Dermis blood vessel endothelial cell (primary cell): ENCODE results near the gene RBM47. TPM values are rescaled to one million over a fixed set of nuclear protein-coding genes. Genes with fewer than 3 reads are reported as not detected.

ENCODE experiments used
- DNase-seq: peaks from one replicate; pipeline ENCODE4 v3.0.0; 2010
- total RNA-seq: library from RNA; depleted of rRNA; stranded (reverse); fragments of >200 nt; gene quantifications from 2 replicates; pipeline ENCODE4 v1.2.3, GENCODE V29; 2014

Gene RBM47
- total RNA-seq, 1 donor from 2014 or later: 1.0 TPM

- DNase-seq: no peak
Measured at GRCh38 chr4:40623707-40624106, 6.0 kb downstream of the RBM47 start.

- no peak for DNase-seq
Measured at GRCh38 chr4:40622913-40623312, 6.8 kb downstream of the RBM47 start.

GRCh38 chr4:40621592-40622512 is 7.8 kb downstream of the RBM47 start:
- DNase-seq: no peak

GRCh38 chr4:40621229-40621591 is 8.5 kb downstream of the RBM47 start:
- DNase-seq: no peak

- DNase-seq: no peak
Measured at GRCh38 chr4:40619600-40619999, 10.1 kb downstream of the RBM47 start.

GRCh38 chr4:40617872-40618271 is 11.8 kb downstream of the RBM47 start:
- DNase-seq: no peak

GRCh38 chr4:40614031-40614430 is 15.6 kb downstream of the RBM47 start:
- DNase-seq: no peak

- no peak for DNase-seq
Measured at GRCh38 chr4:40613456-40613855, 16.2 kb downstream of the RBM47 start.

GRCh38 chr4:40612831-40613230 is 16.8 kb downstream of the RBM47 start:
- no peak for DNase-seq

- DNase-seq: no peak
Measured at GRCh38 chr4:40612283-40612682, 17.4 kb downstream of the RBM47 start.

GRCh38 chr4:40608628-40609027 is 21.0 kb downstream of the RBM47 start:
- no peak for DNase-seq

- no peak for DNase-seq
Measured at GRCh38 chr4:40607221-40607620, 22.4 kb downstream of the RBM47 start.

GRCh38 chr4:40606239-40606767 is 23.4 kb downstream of the RBM47 start:
- DNase-seq: no peak

- no peak for DNase-seq
Measured at GRCh38 chr4:40603281-40603680, 26.4 kb downstream of the RBM47 start.

- DNase-seq: no peak
Measured at GRCh38 chr4:40601641-40602040, 28.0 kb downstream of the RBM47 start.

- DNase-seq: no peak
Measured at GRCh38 chr4:40600850-40601249, 28.8 kb downstream of the RBM47 start.

- DNase-seq: no peak
Measured at GRCh38 chr4:40599431-40599830, 30.2 kb downstream of the RBM47 start.

- DNase-seq: no peak
Measured at GRCh38 chr4:40596522-40596921, 33.1 kb downstream of the RBM47 start.

- DNase-seq: no peak
Measured at GRCh38 chr4:40595981-40596380, 33.7 kb downstream of the RBM47 start.

GRCh38 chr4:40594261-40595178 is 35.1 kb downstream of the RBM47 start:
- no peak for DNase-seq

- no peak for DNase-seq
Measured at GRCh38 chr4:40592034-40592433, 37.6 kb downstream of the RBM47 start.

GRCh38 chr4:40587826-40588225 is 41.8 kb downstream of the RBM47 start:
- no peak for DNase-seq

GRCh38 chr4:40587351-40587750 is 42.3 kb downstream of the RBM47 start:
- DNase-seq: no peak
